HepG2 (cell line): Measurements from ENCODE around the gene CERS5. TPM values are rescaled to one million over a fixed set of nuclear protein-coding genes. Genes with fewer than 3 reads are reported as not detected.

Experiments used
- ATF7-NPFF ChIP-seq: sonication (generic); formaldehyde crosslinking; IDR thresholded peaks from 2 replicates; pipeline ENCODE4 v1.8.1; 2023; ENCODE audit warnings: mild to moderate bottlenecking, low read depth, missing genetic modification reagents, moderate library complexity
- CHD2 ChIP-seq: IDR thresholded peaks from 2 replicates; pipeline ENCODE4 v1.6.1; 2011; ENCODE audit warnings: low read depth, low read length, improper control_type of control experiment
- GATAD2A ChIP-seq: IDR thresholded peaks from 2 replicates; pipeline ENCODE4 v1.6.1; 2016
- IKZF1 ChIP-seq: fragments of 450-650 bp; IDR thresholded peaks from 2 replicates; pipeline ENCODE4 v1.7.1; 2016
- MAF1 ChIP-seq: sonication (generic); formaldehyde crosslinking; IDR thresholded peaks from 2 replicates; pipeline ENCODE4 v1.5.0; 2020; ENCODE audit warnings: missing genetic modification reagents, borderline replicate concordance
- MEIS2 ChIP-seq: sonication (generic); formaldehyde crosslinking; IDR thresholded peaks from 2 replicates; pipeline ENCODE4 v1.9.0; 2021; ENCODE audit warnings: mild to moderate bottlenecking, missing genetic modification reagents
- NFYB ChIP-seq: sonication (generic); formaldehyde crosslinking; IDR thresholded peaks from 2 replicates; pipeline ENCODE4 v1.4.0; 2020; ENCODE audit warnings: missing genetic modification reagents
- PRMT3 ChIP-seq: sonication (generic); formaldehyde crosslinking; IDR thresholded peaks from 2 replicates; pipeline ENCODE4 v1.8.1; 2022; ENCODE audit warnings: low read depth, mild to moderate bottlenecking, moderate library complexity, missing genetic modification reagents, borderline replicate concordance
- SALL2 ChIP-seq: sonication (generic); formaldehyde crosslinking; IDR thresholded peaks from 2 replicates; pipeline ENCODE4 v1.8.1; 2023; ENCODE audit warnings: mild to moderate bottlenecking, missing genetic modification reagents, inconsistent platforms
- SATB2 ChIP-seq: sonication (generic); formaldehyde crosslinking; IDR thresholded peaks from 2 replicates; pipeline ENCODE4 v1.5.0; 2020; ENCODE audit warnings: missing genetic modification reagents
- ZKSCAN1 ChIP-seq: fragments of 150-350 bp; IDR thresholded peaks from 2 replicates; pipeline ENCODE4 v1.6.1; 2014; ENCODE audit warnings: low read length
- ZMAT5 ChIP-seq: sonication (generic); formaldehyde crosslinking; IDR thresholded peaks from 2 replicates; pipeline ENCODE4 v1.5.0; 2020; ENCODE audit warnings: mild to moderate bottlenecking, low read depth, missing genetic modification reagents, borderline replicate concordance
- ZNF33B ChIP-seq: sonication (generic); formaldehyde crosslinking; IDR thresholded peaks from 2 replicates; pipeline ENCODE4 v1.5.1; 2020; ENCODE audit warnings: mild to moderate bottlenecking, missing genetic modification reagents
- ZNF430 ChIP-seq: sonication (generic); formaldehyde crosslinking; IDR thresholded peaks from 2 replicates; pipeline ENCODE4 v1.9.0; 2021; ENCODE audit warnings: mild to moderate bottlenecking, missing genetic modification reagents
- ZNF7 ChIP-seq: IDR thresholded peaks from 2 replicates; pipeline ENCODE4 v1.6.1; 2016; ENCODE audit warnings: missing biosample characterization, missing genetic modification reagents
- ZNF710 ChIP-seq: sonication (generic); formaldehyde crosslinking; IDR thresholded peaks from 2 replicates; pipeline ENCODE4 v1.5.0; 2020; ENCODE audit warnings: mild to moderate bottlenecking, missing genetic modification reagents, borderline replicate concordance
- ZNF773 ChIP-seq: sonication (generic); formaldehyde crosslinking; IDR thresholded peaks from 2 replicates; pipeline ENCODE4 v1.4.0; 2020; ENCODE audit warnings: missing genetic modification reagents, borderline replicate concordance
- ZNF83 ChIP-seq: sonication (generic); formaldehyde crosslinking; IDR thresholded peaks from 2 replicates; pipeline ENCODE4 v1.4.0; 2020; ENCODE audit warnings: missing genetic modification reagents, mild to moderate bottlenecking, borderline replicate concordance
- polyA plus RNA-seq, 8 experiments: library from polyadenylated mRNA; depleted of rRNA in 3 of 8; stranded (reverse) in 7 of 8; unstranded in 1 of 8; fragments of >200 nt; fragmentation: Illumina TruSeq in 4 of 8; extraction: Trizol in 4 of 8; gene quantifications; 2 replicates each; pipeline versions ENCODE4 v1.2.1 to v1.2.3, GENCODE V29; 2011 to 2016; ENCODE audit warnings: low read depth in 4 of 8, missing spikeins in 1 of 8, mixed read lengths in 1 of 8; ENCODE audit not compliant: insufficient read depth in 1 of 8
- total RNA-seq, 5 experiments: library from RNA; depleted of rRNA; stranded (reverse); fragments of >200 nt; fragmentation: Illumina TruSeq; extraction: Trizol; gene quantifications; 2 replicates each; pipeline ENCODE4 v1.2.3, GENCODE V29; 2016; ENCODE audit warnings: low read depth in 1 of 5
- TF ChIP-seq, protein P1 (sequence below): IDR thresholded peaks from 2 replicates; pipeline ENCODE4 v1.6.1; 2018; ENCODE audit warnings: missing genetic modification reagents, mild to moderate bottlenecking, missing compliant biosample characterization
- TF ChIP-seq, protein P2 (sequence below): sonication (generic); formaldehyde crosslinking; IDR thresholded peaks from 2 replicates; pipeline ENCODE4 v1.4.0; 2020; ENCODE audit warnings: mild to moderate bottlenecking, missing genetic modification reagents
- TF ChIP-seq, protein P3 (sequence below): IDR thresholded peaks from 2 replicates; pipeline ENCODE4 v1.6.1; 2016; ENCODE audit warnings: control low read depth
- TF ChIP-seq, protein P4 (sequence below): sonication (generic); formaldehyde crosslinking; IDR thresholded peaks from 2 replicates; pipeline ENCODE4 v1.4.0; 2020; ENCODE audit warnings: missing genetic modification reagents

Gene CERS5
- total and polyA plus RNA-seq, 2 of the 13 experiments (the other 11 are each of a cell fraction or from before 2014, with no cell fraction given) = 22.3 to 48.8 TPM

DNA sequence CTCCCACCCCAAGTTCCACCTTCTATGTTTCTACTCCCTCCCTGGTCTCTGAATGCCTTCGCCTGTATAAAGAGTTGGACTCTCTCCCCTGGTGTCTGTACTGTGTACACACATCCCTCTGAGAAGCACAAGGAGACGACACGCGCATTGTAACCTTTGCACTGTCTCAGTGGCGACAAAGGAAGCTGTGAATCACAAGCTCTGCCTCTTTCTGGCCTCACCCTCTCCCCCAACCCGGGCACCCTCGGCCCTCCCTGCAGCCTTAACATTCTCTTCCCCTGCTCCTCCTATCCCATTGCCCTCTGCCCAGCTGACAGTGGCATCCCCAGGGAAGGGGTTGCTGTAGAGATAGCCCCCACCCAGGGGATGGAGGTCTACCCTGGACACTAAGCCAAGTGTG, 84.5 kb downstream of the CERS5 start (continued):
- TF ChIP-seq PRMT3 (CRISPR knock-in tag) = no peak
- TF ChIP-seq ZNF83 (CRISPR knock-in tag) = no peak
- no peak for TF ChIP-seq NFYB (CRISPR knock-in tag)
- no peak for TF ChIP-seq ZNF7
- TF ChIP-seq, protein P1, sequence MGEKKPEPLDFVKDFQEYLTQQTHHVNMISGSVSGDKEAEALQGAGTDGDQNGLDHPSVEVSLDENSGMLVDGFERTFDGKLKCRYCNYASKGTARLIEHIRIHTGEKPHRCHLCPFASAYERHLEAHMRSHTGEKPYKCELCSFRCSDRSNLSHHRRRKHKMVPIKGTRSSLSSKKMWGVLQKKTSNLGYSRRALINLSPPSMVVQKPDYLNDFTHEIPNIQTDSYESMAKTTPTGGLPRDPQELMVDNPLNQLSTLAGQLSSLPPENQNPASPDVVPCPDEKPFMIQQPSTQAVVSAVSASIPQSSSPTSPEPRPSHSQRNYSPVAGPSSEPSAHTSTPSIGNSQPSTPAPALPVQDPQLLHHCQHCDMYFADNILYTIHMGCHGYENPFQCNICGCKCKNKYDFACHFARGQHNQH (CRISPR knock-in tag) = peak; percentile 63; the same call in 1 of the 2 replicates
- TF ChIP-seq, protein P2, sequence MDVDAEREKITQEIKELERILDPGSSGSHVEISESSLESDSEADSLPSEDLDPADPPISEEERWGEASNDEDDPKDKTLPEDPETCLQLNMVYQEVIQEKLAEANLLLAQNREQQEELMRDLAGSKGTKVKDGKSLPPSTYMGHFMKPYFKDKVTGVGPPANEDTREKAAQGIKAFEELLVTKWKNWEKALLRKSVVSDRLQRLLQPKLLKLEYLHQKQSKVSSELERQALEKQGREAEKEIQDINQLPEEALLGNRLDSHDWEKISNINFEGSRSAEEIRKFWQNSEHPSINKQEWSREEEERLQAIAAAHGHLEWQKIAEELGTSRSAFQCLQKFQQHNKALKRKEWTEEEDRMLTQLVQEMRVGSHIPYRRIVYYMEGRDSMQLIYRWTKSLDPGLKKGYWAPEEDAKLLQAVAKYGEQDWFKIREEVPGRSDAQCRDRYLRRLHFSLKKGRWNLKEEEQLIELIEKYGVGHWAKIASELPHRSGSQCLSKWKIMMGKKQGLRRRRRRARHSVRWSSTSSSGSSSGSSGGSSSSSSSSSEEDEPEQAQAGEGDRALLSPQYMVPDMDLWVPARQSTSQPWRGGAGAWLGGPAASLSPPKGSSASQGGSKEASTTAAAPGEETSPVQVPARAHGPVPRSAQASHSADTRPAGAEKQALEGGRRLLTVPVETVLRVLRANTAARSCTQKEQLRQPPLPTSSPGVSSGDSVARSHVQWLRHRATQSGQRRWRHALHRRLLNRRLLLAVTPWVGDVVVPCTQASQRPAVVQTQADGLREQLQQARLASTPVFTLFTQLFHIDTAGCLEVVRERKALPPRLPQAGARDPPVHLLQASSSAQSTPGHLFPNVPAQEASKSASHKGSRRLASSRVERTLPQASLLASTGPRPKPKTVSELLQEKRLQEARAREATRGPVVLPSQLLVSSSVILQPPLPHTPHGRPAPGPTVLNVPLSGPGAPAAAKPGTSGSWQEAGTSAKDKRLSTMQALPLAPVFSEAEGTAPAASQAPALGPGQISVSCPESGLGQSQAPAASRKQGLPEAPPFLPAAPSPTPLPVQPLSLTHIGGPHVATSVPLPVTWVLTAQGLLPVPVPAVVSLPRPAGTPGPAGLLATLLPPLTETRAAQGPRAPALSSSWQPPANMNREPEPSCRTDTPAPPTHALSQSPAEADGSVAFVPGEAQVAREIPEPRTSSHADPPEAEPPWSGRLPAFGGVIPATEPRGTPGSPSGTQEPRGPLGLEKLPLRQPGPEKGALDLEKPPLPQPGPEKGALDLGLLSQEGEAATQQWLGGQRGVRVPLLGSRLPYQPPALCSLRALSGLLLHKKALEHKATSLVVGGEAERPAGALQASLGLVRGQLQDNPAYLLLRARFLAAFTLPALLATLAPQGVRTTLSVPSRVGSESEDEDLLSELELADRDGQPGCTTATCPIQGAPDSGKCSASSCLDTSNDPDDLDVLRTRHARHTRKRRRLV (CRISPR knock-in tag) = no peak
- TF ChIP-seq MAF1 = no peak
- no peak for TF ChIP-seq ZNF773 (CRISPR knock-in tag)
- no peak for TF ChIP-seq IKZF1
- no peak for TF ChIP-seq ZNF33B (CRISPR knock-in tag)
- no peak for TF ChIP-seq ZNF710 (CRISPR knock-in tag)
- no peak for TF ChIP-seq SATB2 (CRISPR knock-in tag)
- no peak for TF ChIP-seq ZMAT5 (CRISPR knock-in tag)
- TF ChIP-seq CHD2 = no peak
- TF ChIP-seq, protein P3, sequence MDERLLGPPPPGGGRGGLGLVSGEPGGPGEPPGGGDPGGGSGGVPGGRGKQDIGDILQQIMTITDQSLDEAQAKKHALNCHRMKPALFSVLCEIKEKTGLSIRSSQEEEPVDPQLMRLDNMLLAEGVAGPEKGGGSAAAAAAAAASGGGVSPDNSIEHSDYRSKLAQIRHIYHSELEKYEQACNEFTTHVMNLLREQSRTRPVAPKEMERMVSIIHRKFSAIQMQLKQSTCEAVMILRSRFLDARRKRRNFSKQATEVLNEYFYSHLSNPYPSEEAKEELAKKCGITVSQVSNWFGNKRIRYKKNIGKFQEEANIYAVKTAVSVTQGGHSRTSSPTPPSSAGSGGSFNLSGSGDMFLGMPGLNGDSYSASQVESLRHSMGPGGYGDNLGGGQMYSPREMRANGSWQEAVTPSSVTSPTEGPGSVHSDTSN (CRISPR knock-in tag) = no peak
- TF ChIP-seq, protein P4, sequence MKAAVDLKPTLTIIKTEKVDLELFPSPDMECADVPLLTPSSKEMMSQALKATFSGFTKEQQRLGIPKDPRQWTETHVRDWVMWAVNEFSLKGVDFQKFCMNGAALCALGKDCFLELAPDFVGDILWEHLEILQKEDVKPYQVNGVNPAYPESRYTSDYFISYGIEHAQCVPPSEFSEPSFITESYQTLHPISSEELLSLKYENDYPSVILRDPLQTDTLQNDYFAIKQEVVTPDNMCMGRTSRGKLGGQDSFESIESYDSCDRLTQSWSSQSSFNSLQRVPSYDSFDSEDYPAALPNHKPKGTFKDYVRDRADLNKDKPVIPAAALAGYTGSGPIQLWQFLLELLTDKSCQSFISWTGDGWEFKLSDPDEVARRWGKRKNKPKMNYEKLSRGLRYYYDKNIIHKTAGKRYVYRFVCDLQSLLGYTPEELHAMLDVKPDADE (CRISPR knock-in tag) = no peak
- no peak for TF ChIP-seq ZNF430
- no peak for TF ChIP-seq ZKSCAN1
- TF ChIP-seq SALL2 (CRISPR knock-in tag) = no peak
- TF ChIP-seq ATF7-NPFF (CRISPR knock-in tag) = no peak
- no peak for TF ChIP-seq MEIS2 (CRISPR knock-in tag)
- peak; percentile 92 for TF ChIP-seq GATAD2A (CRISPR knock-in tag)
